GM12873 (cell line): ENCODE data around the gene ABHD3.

ENCODE experiments used
- TF ChIP-seq, protein P1 (sequence below): IDR thresholded peaks from 2 replicates; pipeline ENCODE4 v1.5.1; 2012; ENCODE audit warnings: low read depth, mild to moderate bottlenecking, moderate library complexity, low read length, control low read depth; ENCODE audit not compliant: insufficient read depth; ENCODE audit errors: missing control alignments

The ABHD3 gene

DNA sequence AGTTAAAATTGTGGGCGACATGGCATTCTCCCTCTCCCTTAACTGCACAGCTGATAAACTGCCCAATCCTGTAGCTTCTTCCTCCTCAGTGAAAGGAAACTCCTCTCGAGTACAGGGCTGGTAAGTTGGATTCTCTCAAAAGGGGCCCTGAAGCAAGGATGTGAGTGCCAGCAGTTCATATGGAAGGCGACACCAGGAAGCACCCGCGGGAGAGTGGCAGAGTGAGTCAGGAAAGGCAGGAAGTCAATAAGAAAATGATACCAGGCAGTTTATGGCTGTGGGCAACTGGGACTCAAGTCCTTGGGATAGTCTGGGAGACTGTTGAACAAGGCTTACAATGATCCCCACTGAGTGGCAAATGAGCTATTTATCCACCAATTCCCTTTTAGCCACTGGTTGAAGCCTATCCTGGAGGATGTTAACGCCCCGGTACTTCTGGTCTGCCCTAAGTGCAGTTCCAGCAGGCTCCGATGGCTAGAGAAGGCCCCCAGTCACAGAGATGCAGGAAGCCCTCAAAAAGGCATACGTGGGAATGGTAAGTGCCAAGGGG lies 34.8 kb downstream of the ABHD3 start:
- TF ChIP-seq, protein P1, sequence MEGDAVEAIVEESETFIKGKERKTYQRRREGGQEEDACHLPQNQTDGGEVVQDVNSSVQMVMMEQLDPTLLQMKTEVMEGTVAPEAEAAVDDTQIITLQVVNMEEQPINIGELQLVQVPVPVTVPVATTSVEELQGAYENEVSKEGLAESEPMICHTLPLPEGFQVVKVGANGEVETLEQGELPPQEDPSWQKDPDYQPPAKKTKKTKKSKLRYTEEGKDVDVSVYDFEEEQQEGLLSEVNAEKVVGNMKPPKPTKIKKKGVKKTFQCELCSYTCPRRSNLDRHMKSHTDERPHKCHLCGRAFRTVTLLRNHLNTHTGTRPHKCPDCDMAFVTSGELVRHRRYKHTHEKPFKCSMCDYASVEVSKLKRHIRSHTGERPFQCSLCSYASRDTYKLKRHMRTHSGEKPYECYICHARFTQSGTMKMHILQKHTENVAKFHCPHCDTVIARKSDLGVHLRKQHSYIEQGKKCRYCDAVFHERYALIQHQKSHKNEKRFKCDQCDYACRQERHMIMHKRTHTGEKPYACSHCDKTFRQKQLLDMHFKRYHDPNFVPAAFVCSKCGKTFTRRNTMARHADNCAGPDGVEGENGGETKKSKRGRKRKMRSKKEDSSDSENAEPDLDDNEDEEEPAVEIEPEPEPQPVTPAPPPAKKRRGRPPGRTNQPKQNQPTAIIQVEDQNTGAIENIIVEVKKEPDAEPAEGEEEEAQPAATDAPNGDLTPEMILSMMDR, result no peak

DNA sequence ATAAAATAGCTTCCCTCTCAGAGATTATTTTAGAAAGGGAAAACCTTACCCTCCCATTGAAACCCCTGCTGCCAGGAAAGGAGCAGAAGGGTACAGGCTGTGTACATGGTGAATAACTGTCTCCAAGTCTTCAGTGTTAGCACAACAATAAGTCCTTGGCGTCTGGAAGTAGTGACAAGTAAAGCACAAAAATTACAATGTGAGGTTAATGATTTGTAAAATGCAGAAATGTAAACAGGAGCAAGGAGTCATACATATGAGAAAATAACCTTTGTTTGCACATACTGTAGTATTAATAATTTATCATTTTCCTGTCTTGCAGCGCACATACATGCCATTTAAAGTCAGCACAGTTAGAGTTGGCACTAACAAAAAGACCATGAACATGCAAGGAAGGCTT lies 40.5 kb downstream of the ABHD3 start:
- TF ChIP-seq, protein P1, result no peak

DNA sequence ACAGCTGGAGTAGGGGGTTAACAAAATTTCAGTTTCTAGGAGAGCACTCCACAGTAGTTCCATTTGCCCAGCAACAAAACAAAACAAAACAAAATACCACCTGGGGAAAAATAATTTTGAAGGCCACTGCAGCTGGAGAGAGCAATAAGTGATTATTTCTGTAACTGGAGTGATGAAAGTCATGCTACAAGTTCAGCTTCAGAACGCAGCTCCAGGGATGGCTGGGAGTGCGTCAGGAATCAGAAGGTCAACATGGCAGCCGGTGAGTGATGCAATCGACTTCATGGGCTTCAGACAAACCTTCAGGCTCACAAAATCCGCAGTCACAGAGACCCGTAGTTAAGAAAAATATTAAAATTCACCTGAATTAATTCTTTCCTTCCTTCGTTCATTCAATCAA lies 41.0 kb downstream of the ABHD3 start:
- TF ChIP-seq, protein P1, result no peak

DNA sequence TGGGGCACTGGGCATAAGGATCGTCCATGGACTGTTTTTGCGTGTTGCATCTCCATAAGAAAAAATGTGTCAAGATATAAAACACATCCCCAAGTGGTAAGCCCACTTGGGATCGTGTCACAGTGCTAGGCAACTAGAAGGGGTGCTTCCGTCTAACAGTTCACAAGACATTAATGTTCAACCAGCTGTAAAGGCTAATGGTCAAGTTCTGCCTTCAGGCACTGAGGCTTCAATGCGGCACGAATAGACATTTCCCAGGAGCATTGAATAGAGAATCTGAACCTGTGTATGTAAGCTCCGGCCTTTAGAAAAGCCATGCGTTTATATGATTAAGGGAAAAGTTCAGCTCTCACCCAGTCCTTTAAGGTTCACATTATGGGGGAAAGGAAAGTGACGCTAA lies 42.0 kb downstream of the ABHD3 start:
- TF ChIP-seq, protein P1, result no peak

DNA sequence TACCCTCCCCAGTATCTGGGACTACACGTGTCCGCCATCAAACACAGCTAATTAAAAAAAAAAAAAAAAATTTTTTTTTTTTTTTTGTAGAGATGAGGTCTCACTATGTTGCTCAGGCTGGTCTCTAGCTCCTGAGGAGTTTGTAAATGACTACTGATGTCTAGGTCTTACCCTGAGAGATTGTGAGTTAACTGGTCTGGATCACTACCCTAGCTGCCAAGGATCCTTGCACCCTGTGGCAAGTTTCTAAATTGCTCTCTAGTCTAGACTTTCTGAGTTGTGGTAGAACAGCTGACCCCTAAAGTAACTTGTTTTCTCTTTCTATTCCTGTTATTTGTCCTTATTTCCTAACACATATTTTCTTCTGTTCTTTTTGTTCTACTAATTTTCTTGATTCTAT lies 44.5 kb downstream of the ABHD3 start:
- TF ChIP-seq, protein P1, result no peak

DNA sequence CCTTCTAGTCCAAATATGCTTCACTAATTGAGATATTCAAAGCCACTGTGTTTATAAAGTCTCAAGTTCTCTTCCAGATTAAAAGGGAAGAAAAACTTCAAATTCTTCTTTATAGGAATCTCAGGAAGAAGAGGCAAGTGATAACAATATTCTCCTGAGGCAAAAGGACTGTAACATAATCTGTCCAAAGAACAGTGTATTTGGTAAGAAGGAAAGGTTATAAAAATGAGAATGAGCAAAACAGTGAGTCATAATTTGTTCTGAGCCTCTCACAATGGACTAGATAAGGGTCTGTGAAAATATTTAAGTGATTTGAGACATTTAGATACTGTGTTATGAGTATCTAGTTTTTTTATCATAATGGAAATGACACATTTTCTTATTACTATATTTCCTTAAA lies 48.2 kb downstream of the ABHD3 start:
- TF ChIP-seq, protein P1, result no peak

DNA sequence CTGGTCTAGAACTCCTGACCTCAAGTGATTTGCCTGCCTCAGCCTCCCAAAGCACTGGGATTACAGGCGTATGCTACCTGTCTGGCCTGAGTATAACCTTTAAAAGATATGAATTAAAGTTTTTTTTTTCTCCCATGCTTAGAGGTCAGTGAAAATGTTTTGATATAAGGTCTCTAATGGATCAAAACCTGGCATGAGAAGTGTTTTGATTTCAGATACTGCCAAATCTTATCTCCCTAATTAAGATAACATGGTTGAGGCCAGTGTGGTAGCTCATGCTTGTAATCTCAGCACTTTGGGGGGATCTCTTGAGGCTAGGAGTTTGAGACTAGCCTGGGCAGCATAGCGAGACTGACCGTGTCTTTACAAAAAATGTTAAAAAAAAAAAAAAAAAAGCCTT lies 51.2 kb downstream of the ABHD3 start:
- TF ChIP-seq, protein P1, result no peak
